ENCODE measurements around the gene SWT1.

SWT1 gene, protein sequence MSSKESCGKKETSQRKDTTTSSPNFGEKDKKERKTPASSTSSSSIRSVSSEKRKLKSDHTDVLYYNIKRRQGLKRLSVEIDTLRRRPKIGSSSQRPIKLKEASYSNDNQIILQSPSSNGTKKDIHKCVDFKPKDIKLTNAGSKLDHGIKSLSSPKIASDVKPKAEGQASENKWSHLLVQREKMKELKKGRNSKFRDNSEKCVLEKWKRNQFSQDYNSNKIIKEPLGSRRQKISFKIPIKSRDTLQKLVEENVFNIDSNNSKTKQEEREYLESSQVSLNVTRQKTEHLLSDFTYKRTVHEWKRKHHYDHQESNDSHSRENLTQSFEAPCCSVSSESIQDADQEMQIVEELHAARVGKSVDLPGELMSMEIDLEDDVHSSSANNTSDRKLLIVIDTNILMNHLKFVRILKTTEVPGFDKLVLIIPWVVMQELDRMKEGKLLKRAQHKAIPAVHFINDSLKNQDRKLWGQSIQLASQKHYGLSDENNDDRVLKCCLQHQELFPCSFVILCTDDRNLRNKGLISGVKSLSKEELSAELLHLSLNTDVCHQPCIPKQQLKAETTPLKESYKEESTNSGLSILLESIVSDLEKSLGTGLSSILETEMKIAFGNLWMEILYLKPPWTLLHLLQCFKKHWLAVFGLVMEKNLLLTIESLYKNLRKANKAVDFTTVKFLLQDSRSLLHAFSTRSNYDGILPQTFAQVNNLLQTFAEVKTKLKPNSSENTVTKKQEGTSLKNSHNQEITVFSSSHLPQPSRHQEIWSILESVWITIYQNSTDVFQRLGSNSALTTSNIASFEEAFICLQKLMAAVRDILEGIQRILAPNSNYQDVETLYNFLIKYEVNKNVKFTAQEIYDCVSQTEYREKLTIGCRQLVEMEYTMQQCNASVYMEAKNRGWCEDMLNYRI

GRCh38 chr1:185156854-185157598, at the start of gene SWT1, which contains the start of gene TRMT1L:
Gene SWT1 (plus strand): TSS chr1:185157167. CDS start chr1:185160842, 3,675 bp downstream.
Gene TRMT1L (minus strand): TSS chr1:185156953. CDS start chr1:185156712, 241 bp downstream.
- peak; percentile 99 to 100 for DNase-seq

- DNase-seq, result no peak
Observed at GRCh38 chr1:185108321-185108720, 48.6 kb upstream of the SWT1 start.

DNA sequence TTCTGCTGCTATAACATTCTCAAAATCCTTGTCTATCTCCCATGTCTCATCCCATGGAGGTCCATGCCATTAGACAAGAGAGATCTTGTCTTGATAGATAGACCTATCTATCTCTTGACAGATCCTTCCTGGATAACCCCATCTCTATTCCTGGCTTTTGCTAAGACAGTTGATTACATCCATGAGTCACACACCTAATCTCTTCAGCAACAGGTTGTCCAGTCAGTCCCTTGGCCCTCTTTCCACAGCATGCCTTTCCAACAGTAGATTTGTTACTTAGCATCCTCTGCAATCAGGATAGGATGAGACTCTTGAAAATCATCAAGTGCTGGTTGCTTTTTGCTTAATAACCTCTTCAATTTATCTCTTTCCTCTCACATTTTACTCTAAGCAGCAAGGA, 46.8 kb upstream of the SWT1 start:
- DNase-seq, result no peak

DNA sequence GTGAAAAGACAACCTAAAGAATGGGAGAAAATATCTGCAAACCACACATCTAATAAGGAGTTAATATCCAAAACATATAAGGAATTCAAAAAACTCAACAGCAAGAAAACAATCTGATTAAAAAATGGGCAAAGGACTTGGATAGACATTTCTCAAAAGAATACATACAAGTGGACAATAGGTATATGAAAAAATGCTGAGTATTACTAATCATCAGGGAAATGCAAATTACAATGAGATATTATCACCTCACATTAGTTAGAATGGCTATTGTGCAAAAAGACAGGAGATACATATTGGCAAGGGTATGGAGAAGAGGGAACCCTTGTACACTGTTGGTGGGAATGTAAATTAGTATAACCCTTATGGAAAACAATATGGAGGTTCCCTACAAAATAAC, 45.1 kb upstream of the SWT1 start:
- no peak for DNase-seq

DNA sequence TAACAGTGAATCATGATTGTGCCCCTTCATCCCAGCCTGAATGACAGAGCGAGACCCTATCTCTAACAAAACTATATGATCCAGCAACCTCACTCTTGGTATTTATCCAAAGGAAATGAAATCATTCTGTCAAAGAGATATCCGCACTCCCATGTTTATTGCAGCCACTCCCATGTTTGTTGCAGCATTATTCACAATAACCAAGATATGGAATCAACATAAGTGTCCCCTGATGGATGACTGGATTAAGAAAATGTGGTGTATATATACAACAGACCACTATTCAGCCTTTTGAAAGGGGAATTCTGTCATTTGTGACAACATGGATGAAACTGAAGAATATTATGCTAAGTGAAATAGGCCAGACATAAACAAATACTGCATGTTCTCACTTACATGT, 44.6 kb upstream of the SWT1 start:
- DNase-seq, result no peak

DNA sequence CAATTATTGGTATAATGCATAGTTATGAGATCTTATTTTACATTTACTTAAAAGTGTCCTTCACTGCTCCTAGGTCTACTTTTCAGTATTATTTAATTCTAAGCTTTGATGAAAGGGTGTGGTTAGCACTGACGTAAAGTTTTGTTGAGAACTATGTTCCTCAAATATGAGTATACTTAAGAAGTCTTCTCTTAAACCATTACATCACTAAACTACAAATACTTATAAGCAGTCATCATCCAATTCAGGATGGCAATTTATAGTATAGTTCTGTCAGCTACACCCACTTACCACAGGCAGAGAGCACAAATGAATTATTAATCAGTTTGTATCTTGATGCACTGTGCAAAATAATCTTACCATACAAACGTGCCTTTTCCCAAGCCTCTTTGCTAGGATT, 27.3 kb upstream of the SWT1 start:
- no peak for DNase-seq

GRCh38 chr1:185132534-185132933, 24.4 kb upstream of the SWT1 start:
- no peak for DNase-seq

DNA sequence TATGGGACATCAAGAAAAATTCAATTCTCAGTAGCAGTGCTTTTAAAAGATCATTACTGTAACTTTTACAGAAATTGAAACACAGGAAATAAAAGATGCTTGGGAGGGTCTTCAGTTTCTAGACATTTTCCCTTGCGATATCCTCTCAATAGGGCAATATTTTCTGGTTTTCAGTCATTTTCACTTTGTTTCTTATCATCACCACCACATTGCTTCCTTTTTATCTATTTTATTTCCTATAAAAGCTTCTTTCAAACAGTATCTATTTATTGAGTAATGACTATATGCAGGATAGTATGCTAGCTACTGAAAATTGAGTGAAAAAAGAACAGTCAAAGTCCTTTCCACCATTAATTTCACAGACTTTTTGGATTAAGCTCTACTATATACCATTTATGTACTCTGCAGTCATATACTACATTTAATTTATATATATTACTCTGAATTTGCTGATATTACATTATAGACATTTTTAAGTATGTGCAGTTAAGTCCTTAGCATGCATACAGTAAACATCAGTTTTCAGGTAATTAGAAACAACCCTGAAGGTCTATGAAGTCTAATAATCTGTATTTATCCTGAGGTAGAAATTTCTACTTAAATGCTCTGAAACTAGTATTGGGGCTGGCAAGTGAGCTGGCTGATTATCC, 18.9 kb upstream of the SWT1 start:
- DNase-seq, result no peak

GRCh38 chr1:185139246-185139645, 17.7 kb upstream of the SWT1 start:
- DNase-seq, result no peak

DNA sequence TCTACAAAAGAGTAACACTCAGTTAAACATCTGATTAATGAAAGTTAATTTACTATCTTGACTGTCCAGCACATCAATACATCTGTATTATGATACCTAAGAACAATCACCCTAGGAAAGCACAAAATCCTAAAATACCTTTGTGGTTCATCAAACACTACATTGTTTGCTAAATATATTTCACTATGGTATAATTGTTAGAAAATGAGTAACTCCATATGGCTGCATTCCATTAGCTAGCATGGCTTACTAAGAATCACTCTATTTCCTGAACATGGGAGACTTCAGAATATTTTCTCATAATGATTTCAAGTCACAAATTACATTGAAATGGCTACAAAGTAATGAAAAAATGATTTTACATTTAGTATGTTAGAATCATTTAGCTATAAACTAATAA, 12.7 kb upstream of the SWT1 start:
- no peak for DNase-seq

DNA sequence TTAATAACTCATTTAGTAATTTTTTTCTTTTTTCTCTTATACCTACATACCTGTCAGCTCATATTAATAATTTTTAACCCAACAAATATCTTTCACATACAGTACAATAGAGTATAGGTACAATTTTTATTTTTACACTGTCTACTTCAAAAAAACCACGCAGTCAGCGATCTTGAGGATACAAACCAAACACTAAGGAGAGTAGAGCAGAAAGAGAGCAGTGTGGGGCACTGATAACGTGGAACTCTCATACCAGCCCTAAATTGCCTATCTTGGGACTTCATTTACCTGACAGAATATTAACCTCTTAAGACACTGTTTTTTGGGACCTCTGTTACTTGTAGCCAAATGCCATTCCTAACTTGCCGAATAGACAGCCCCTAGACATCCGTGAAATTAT, 5.8 kb upstream of the SWT1 start:
- no peak for DNase-seq

- no peak for DNase-seq
Observed at GRCh38 chr1:185152187-185152767, 4.7 kb upstream of the SWT1 start.

- DNase-seq, result no peak
Observed at GRCh38 chr1:185154912-185155513, 2.0 kb upstream of the SWT1 start.

DNA sequence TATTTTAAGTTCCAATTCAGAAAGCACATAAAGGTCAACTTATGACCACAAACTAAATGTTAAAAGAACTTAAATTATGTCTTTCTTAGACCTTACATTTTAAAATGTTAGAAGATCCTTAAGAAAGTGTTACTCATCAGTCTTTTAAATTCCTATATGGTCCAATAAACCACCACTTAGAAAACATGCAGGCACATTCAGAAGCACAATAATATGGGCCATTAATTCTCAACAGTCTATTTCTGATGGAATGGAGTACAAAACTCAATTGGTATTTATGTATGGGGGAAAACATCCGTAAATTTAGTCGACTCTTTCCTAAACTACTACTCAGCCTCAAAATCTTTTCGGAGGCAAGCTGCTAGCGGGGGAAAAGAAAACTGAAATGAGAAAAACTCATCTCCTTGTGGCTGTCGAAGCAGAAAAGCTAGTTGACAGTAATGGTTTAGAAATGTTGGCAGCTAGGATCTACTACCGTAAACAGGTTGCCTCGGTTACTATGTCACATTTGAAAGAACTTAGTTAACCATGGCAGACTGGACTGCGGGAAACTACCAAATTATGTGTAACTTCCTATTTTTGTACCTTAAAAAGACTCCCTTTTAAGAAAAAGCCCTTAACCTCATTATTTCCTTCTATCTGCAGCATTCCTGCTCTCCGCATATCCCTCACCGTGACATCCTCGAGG, 1.2 kb upstream of the SWT1 start:
- no peak for DNase-seq

DNA sequence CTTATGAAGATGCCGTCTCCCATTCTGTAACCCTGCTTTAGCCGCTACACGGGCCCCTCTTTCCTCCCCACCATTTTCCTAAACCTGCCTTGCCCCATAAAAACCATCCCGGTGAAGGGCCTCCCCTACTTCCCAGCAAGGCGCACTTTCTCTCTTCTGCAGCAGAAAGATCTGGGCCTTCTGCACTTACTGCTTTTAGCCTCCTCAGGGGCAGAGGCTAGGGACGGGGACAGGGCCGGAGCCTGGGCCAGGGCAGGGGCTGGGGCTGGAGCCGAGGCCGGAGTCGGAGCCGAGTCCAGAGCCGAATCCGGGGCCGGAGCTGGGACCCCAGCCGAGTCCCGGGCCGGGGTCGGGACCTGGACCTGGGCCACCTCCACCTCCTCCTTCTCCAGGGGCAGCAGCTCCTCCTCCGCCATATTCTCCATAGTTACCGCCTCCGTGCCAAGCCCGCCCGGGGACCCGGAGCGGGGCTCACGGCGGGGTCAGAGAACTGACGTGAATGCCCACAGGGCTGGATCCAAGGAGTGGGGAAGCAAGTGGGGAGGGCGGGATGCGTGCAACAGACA, 596 bp upstream of the SWT1 start:
- DNase-seq, result peak in 1 of 2 donors; percentile 97

DNA sequence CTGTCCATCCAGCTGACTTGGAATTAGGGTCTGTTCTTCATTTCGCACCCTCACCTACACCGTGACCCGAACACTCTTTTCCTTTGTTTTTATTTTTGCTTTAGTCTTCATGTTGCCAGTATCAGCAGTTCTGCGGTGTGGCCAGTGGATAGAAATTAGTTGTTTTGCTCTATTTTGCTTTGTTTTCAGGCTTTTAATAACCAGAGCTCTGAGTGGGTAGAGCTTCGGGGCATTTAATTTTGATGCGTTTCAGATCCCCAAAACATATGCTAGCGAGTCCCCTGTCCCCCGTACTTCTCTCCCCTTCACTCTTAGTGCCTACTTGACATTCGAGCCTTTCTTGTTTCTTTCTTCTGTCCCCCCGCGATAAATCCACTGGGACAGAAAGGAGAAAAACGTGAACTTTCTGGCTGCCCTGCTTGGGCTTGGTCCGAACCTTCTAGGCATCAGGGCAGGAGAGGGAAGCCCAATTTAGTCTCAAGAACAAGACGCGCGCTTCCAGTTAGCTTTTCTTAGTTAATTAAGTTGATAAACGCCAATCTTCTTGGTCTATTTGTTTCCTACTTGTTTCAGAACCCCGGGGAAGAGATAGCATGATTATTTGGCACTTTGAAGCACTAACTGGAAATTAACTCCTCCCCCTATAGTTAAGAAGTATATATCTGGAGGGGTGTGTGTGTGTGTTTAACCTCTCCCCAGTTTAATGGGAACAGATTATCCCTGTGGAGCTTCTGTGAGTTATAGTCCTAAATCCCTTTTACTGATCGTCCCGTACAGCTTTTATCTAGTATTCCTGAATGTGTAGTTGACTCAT, 839 bp downstream of the SWT1 start:
- DNase-seq, result no peak

DNA sequence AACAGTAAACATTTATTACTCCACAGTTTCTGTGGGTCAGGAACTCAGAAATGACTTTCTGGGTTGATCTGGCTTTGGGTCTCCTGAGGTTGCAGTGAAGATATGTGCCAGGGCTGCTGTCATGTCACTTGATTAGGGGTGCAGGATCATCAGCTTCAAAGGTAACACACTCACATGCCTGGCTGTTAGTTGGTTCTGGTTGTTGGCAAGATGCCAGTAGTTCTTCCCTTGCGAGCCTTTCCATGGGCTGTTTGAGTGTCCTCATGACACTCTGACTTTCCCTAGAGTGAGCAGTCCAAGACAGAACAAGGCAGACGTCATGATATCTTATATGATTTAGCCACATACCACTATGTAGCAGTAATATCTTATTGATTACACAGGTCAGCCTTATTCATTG, 1.8 kb downstream of the SWT1 start:
- no peak for DNase-seq

GRCh38 chr1:185159966-185160365, 3.0 kb downstream of the SWT1 start:
- DNase-seq, result no peak

DNA sequence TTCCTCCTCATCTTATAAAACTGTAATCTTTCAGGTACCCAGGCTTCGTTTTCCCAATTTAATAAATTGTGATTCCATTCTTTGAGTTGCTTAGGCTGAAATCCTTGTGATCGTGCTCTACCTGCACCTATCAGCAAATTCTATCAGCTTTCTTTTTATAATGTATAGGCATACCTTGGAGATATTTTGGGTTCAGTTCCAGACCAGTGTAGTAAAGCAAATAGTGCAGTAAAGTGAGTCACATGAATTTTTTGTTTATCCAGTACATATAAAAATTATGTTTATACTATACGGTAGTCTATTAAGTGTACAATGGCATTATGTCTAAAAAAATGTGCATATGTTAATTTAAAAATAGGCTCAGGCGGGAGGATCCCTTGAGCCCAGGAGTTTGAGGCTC, 5.5 kb downstream of the SWT1 start:
- no peak for DNase-seq

- no peak for DNase-seq
Observed at GRCh38 chr1:185166106-185166505, 9.1 kb downstream of the SWT1 start.

All from bone marrow (tissue), 2 donors.